ENCODE results near the gene IL19. TPM values are rescaled to one million over a fixed set of nuclear protein-coding genes. Genes with fewer than 3 reads are reported as not detected.
A peak's percentile ranks its signal among the peaks of the same experiment; 100 is the strongest.
"Not testable (repeated sequence)": the region's sequence is repeated elsewhere in the genome, so short reads cannot be mapped to it uniquely, and the experiment has no call there.

IL19 gene
- total RNA-seq, 1 donor from 2014 or later, result not detected

- ATAC-seq, result no peak
- DNase-seq, result no peak
- intact Hi-C loops (cut with micrococcal nuclease), result no loop called here
Measured at GRCh38 chr1:206842854-206843253, 72.3 kb downstream of the IL19 start.

GRCh38 chr1:206843626-206844025, 73.1 kb downstream of the IL19 start:
- intact Hi-C loops (cut with micrococcal nuclease), result no loop called here
- DNase-seq (no peak), ATAC-seq (no peak)

- DNase-seq (no peak), ATAC-seq (no peak)
- intact Hi-C loops (cut with micrococcal nuclease), result no loop called here
Measured at GRCh38 chr1:206846487-206846886, 75.9 kb downstream of the IL19 start.

GRCh38 chr1:206847337-206847834, 76.8 kb downstream of the IL19 start:
- intact Hi-C loops (cut with micrococcal nuclease), result no loop called here
- DNase-seq (no peak), ATAC-seq (no peak)

GRCh38 chr1:206847946-206848345, 77.4 kb downstream of the IL19 start:
- no peak for ATAC-seq
- no peak for DNase-seq
- intact Hi-C loops (cut with micrococcal nuclease), result no loop called here

- DNase-seq (no peak), ATAC-seq (no peak)
- intact Hi-C loops (cut with micrococcal nuclease), result no loop called here
Measured at GRCh38 chr1:206850401-206850800, 79.8 kb downstream of the IL19 start.

GRCh38 chr1:206851341-206852010, 80.9 kb downstream of the IL19 start:
- intact Hi-C loops (cut with micrococcal nuclease), result no loop called here
- no peak for ATAC-seq
- no peak for DNase-seq

- ATAC-seq; intact Hi-C loops (cut with micrococcal nuclease): not testable (repeated sequence)
Measured at GRCh38 chr1:206852662-206853061, 82.1 kb downstream of the IL19 start.

GRCh38 chr1:206853696-206854095, 83.1 kb downstream of the IL19 start:
- intact Hi-C loops (cut with micrococcal nuclease), result not testable (repeated sequence)

More at GRCh38 chr1:206852662-206853061, 82.1 kb downstream of the IL19 start:
- not testable (repeated sequence) for DNase-seq

GRCh38 chr1:206854401-206855129, 84.0 kb downstream of the IL19 start:
- intact Hi-C loops (cut with micrococcal nuclease), result no loop called here
- DNase-seq (no peak), ATAC-seq (no peak)

More at GRCh38 chr1:206853696-206854095, 83.1 kb downstream of the IL19 start:
- ATAC-seq, DNase-seq: not testable (repeated sequence)

- no peak for DNase-seq
- intact Hi-C loops (cut with micrococcal nuclease), result no loop called here
- ATAC-seq, result no peak
Measured at GRCh38 chr1:206855859-206856258, 85.3 kb downstream of the IL19 start.

GRCh38 chr1:206856674-206857464, 86.3 kb downstream of the IL19 start:
- no peak for ATAC-seq
- DNase-seq, result no peak
- intact Hi-C loops (cut with micrococcal nuclease), result no loop called here

GRCh38 chr1:206859082-206859521, 88.5 kb downstream of the IL19 start:
- no peak for DNase-seq
- intact Hi-C loops (cut with micrococcal nuclease), result no loop called here
- no peak for ATAC-seq

GRCh38 chr1:206860165-206860564, 89.6 kb downstream of the IL19 start:
- intact Hi-C loops (cut with micrococcal nuclease), result no loop called here
- ATAC-seq, result no peak
- DNase-seq, result no peak

- DNase-seq (no peak), ATAC-seq (no peak)
- intact Hi-C loops (cut with micrococcal nuclease), result no loop called here
Measured at GRCh38 chr1:206863266-206863665, 92.7 kb downstream of the IL19 start.

- intact Hi-C loops (cut with micrococcal nuclease), result no loop called here
- peak; percentile 82 for DNase-seq
- ATAC-seq, result peak; percentile 90
Measured at GRCh38 chr1:206864939-206865671, 94.5 kb downstream of the IL19 start, which contains the start of gene IL20. Gene IL20, plus strand, starts transcription at chr1:206865623. Its CDS starts 230 bp downstream, at chr1:206865853.

- intact Hi-C loops (cut with micrococcal nuclease), result no loop called here
- no peak for DNase-seq
- no peak for ATAC-seq
Measured at GRCh38 chr1:206866062-206866461, 95.5 kb downstream of the IL19 start.

- DNase-seq (no peak), ATAC-seq (no peak)
- intact Hi-C loops (cut with micrococcal nuclease), result no loop called here
Measured at GRCh38 chr1:206867239-206867638, 96.7 kb downstream of the IL19 start.

- ATAC-seq (no peak), DNase-seq (no peak)
- intact Hi-C loops (cut with micrococcal nuclease), result no loop called here
Measured at GRCh38 chr1:206867716-206868115, 97.1 kb downstream of the IL19 start.

All from left ventricle myocardium superior (tissue), 1 donor.